Measurements from ENCODE around the gene RAP1GAP2.
A peak's percentile ranks its signal among the peaks of the same experiment; 100 is the strongest.

RAP1GAP2 gene

GRCh38 chr17:2786176-2786881 lies 9.9 kb upstream of the RAP1GAP2 start:
- H3K27me3 ChIP-seq (ENCODE audit: control insufficient read depth, low read length) = peaks cover 11% of the 10 kb centered on the region
- no peaks in the 10 kb centered on the region for H3F3A ChIP-seq (ENCODE audit: control insufficient read depth, insufficient read depth)
- H3K36me3 ChIP-seq (ENCODE audit: control insufficient read depth, low read length) = no peaks in the 10 kb centered on the region
- H3K4me2 ChIP-seq (ENCODE audit: low read length) = no peak overlapping the region
- no peaks in the 10 kb centered on the region for H3K9me3 ChIP-seq (ENCODE audit: control insufficient read depth, insufficient read depth, low read length)
- H3K9me2 ChIP-seq (replicated peaks; ENCODE audit: control insufficient read depth, low read length) = no peaks in the 10 kb centered on the region
- no peaks in the 10 kb centered on the region for H3K79me2 ChIP-seq (ENCODE audit: control insufficient read depth, low read length)
- H3K4me1 ChIP-seq (ENCODE audit: control insufficient read depth, low read length) = peaks cover 16% of the 10 kb centered on the region
- H3K4me3 ChIP-seq (ENCODE audit: low read length) = no peak overlapping the region
- H4K20me1 ChIP-seq (ENCODE audit: control insufficient read depth, insufficient read depth, low read depth, low read length) = no peaks in the 10 kb centered on the region
- TF ChIP-seq CTCF (IDR thresholded peaks at IDR 0.05; ENCODE audit: low read depth, low read length, poor library complexity, severe bottlenecking) (peak; percentile 94), EZH2phosphoT487 (IDR thresholded peaks at IDR 0.05; ENCODE audit: borderline replicate concordance, low read length) (no peak)
- no peak overlapping the region for H3K27ac ChIP-seq (ENCODE audit: low read depth, low read length)

- Histone ChIP-seq H3F3A (ENCODE audit: control insufficient read depth, insufficient read depth) (no peaks in the 10 kb centered on the region), H3K4me1 (ENCODE audit: control insufficient read depth, low read length) (peaks cover 31% of the 10 kb centered on the region), H3K4me2 (ENCODE audit: low read length) (no peak overlapping the region), H3K27me3 (ENCODE audit: control insufficient read depth, low read length) (peaks cover 19% of the 10 kb centered on the region), H3K79me2 (ENCODE audit: control insufficient read depth, low read length) (no peaks in the 10 kb centered on the region), H4K20me1 (ENCODE audit: control insufficient read depth, insufficient read depth, low read depth, low read length) (no peaks in the 10 kb centered on the region), H3K36me3 (ENCODE audit: control insufficient read depth, low read length) (no peaks in the 10 kb centered on the region), H3K9me2 (replicated peaks; ENCODE audit: control insufficient read depth, low read length) (no peaks in the 10 kb centered on the region), H3K4me3 (ENCODE audit: low read length) (no peak overlapping the region), H3K27ac (ENCODE audit: low read depth, low read length) (no peak overlapping the region), H3K9me3 (ENCODE audit: control insufficient read depth, insufficient read depth, low read length) (no peaks in the 10 kb centered on the region)
- no peak for TF ChIP-seq EZH2phosphoT487 (IDR thresholded peaks at IDR 0.05; ENCODE audit: borderline replicate concordance, low read length)
Observed at GRCh38 chr17:2789700-2790099, 6.5 kb upstream of the RAP1GAP2 start.

GRCh38 chr17:2792366-2793169 lies 3.7 kb upstream of the RAP1GAP2 start:
- Histone ChIP-seq H3K27ac (ENCODE audit: low read depth, low read length) (no peak overlapping the region), H3K4me2 (ENCODE audit: low read length) (no peak overlapping the region), H3K36me3 (ENCODE audit: control insufficient read depth, low read length) (no peaks in the 10 kb centered on the region), H3K4me1 (ENCODE audit: control insufficient read depth, low read length) (peaks cover 34% of the 10 kb centered on the region), H3K4me3 (ENCODE audit: low read length) (no peak overlapping the region), H4K20me1 (ENCODE audit: control insufficient read depth, insufficient read depth, low read depth, low read length) (no peaks in the 10 kb centered on the region), H3K9me2 (replicated peaks; ENCODE audit: control insufficient read depth, low read length) (no peaks in the 10 kb centered on the region), H3K27me3 (ENCODE audit: control insufficient read depth, low read length) (peaks cover 43% of the 10 kb centered on the region), H3K79me2 (ENCODE audit: control insufficient read depth, low read length) (no peaks in the 10 kb centered on the region), H3K9me3 (ENCODE audit: control insufficient read depth, insufficient read depth, low read length) (no peaks in the 10 kb centered on the region), H3F3A (ENCODE audit: control insufficient read depth, insufficient read depth) (no peaks in the 10 kb centered on the region)
- TF ChIP-seq CTCF (IDR thresholded peaks at IDR 0.05; ENCODE audit: low read depth, low read length, poor library complexity, severe bottlenecking) (no peak), EZH2phosphoT487 (IDR thresholded peaks at IDR 0.05; ENCODE audit: borderline replicate concordance, low read length) (no peak)

Measured in DOHH2 (cell line).